Occipital lobe (tissue), 2 donors: ENCODE data around the gene STRA8. TPM values are rescaled to one million over a fixed set of nuclear protein-coding genes. Genes with fewer than 3 reads are reported as not detected.
A peak's percentile ranks its signal among the peaks of the same experiment; 100 is the strongest.
"Not testable (repeated sequence)": the region's sequence is repeated elsewhere in the genome, so short reads cannot be mapped to it uniquely, and the experiment has no call there.

Experiments
- DNase-seq: peaks from one replicate; lab custom pipeline; 2025; lab: John Stamatoyannopoulos, UW
- total RNA-seq: library from RNA; depleted of rRNA; stranded (reverse); fragments of >200 nt; gene quantifications from one replicate; pipeline ENCODE4 v1.2.3, GENCODE V29; 2014

The STRA8 gene
- total RNA-seq, 1 donor from 2014 or later, result not detected

DNA sequence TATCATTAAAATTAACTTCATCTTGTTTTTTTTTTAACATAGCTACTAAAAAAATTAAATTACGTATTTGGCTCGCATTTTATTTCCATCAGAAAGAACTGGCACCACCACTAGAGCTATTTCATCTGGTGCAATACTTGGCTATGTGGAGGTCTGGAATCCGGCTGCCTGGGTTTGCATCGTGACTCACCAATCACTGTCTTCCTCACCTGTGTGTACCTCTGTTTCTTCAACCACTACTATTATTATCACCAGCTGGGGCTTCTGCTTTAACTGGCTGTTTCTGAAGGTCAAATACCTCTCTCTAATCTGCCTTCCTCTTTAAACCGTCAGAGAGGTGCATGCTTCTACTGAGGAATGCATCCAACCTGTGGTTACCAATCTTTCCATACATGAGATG lies 28.8 kb upstream of the STRA8 start:
- no peak for DNase-seq

DNA sequence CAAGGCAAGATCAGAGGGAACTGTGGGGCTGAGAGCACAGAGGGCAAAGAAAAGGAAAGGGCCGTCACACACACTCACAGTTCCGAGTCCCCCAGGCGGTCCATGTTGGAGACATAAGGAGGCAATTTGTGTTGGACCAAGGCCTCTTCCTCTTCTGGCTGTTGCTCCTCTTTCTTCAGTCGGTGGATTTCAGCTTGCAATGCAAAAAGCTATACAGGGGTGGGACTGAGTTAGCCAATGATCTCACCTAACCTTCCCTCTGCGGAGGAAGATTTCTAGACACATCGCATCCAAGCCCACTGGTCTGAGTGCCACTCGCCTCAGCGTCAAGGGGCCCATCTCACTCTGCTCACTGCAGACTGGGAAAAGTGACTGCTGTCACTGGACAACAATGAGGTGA lies 27.8 kb upstream of the STRA8 start:
- no peak for DNase-seq

DNA sequence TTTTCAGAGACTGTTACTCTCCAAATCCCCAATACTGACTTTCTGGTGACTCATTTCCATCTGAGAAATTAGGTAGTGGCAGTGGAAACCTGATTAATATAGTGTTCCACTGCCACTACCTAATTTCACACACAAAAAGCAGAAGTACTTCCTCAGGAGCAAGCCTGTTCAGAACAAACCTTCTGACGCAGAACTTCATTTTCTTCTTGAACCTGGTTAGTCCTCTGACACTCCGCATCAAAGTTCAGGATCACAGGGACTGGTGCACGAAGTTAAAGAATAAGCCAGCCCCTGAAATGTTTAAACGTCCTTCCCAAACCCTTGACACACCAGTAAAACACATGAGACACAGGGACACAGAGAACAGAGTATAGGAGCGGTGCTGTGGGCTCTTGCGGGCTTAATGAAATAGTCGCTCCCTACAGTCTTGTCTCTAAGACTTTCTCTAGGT lies 26.7 kb upstream of the STRA8 start:
- no peak for DNase-seq

DNA sequence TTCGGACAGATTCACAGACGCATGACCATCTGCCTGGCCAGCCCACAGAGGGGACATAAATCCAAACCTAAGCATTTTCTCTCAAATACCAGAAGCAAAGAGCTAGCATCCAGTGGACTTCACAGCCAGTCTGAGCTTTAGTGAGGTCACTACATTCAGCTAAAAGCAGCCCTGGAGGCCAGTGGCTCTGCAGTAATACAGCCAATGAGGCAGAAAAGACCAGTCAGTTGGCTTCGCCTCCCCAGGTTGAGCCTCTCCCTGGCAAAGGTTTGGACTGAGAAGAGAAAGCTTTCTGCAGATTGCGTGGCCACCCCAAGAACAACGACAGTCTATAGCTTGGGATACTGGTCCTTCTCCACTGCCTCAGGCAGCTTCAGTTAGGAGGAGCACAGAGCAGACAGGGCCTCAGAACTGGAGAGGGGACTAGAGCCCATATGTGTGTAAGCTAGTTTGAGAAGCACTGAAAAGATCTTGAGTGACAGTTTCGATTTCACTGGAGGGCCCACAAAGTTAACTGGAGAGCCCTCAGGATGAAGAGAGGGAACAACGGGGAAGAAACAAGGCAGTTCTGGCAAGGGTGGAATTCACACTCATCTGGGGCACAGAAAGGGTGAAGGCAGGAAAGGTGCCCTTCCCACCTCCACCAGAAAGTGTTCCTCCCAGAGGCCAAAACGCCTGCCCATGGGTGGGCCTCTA lies 26.1 kb upstream of the STRA8 start:
- no peak for DNase-seq

DNA sequence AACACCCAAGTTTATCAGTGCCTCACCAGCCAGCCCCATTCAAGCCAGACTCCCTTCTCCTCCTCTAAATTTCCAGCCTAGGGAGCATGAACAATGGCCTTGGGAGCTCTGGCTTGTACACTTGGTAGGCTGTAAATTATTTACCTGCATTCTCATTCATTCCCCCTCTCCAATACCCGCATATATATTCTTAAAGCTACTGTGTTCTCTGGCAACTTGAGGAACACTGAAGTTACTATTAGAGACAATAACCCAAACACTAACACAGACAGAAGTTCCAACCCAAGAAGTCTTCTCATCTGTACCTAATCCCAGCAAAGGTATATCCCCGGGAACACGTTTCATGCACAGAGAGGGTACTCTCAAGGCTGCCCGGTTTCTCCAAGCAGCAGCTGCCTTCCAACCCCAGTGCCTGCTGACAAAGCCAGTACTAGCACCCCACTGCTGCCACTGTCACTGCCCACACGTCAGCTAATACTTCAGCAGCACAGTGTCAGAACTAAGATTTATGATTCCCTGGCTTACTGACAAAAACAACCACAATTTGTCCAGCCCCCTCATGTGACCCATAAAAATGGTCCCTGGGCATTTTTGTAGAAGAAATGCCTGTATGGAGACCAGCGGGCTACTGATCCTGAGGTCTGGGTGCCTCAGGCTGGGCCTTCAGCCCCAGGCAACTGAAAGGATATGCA lies 25.4 kb upstream of the STRA8 start:
- no peak for DNase-seq

DNA sequence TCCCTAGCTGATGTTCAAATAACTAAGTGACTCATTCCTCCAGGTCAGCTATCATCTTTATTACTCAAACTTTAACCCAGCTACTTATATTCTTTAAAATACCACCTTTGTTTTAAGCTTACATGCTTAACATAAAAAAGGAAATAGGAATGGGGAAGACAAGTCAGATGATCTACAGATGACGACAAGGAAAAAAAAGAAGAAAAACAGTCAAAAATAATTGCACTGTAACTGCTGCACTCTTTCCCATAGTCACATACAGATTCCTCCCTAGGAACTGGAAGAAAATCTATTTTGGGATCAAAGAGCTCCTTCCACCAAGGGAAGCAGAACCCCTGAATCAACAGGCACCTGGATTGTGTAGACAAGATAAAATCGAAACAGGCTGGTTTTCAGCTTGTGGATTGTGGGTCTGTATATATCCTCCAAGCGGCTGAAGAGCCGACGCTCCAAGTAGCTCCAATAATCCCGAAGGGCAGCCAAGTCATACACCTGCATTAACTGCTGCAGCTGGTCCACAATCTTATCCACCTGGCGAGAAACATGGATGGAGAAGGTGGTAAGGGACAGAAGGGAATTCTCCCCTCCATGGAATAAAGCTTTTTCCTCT lies 24.3 kb upstream of the STRA8 start:
- no peak for DNase-seq

DNA sequence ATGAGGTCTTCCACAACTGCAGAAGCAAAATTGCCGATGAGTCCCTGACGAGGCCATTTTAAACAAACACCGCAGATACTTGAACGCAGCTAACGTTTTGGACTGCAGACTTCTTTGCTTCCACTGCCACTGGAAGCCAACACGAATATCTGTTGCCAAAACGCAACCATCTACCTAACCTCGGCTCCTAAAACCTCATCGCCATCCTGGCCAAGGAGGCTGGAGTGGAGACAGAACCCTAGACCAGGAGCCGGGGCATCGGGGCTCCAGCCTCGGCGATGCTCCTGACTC lies 22.8 kb upstream of the STRA8 start:
- no peak for DNase-seq

DNA sequence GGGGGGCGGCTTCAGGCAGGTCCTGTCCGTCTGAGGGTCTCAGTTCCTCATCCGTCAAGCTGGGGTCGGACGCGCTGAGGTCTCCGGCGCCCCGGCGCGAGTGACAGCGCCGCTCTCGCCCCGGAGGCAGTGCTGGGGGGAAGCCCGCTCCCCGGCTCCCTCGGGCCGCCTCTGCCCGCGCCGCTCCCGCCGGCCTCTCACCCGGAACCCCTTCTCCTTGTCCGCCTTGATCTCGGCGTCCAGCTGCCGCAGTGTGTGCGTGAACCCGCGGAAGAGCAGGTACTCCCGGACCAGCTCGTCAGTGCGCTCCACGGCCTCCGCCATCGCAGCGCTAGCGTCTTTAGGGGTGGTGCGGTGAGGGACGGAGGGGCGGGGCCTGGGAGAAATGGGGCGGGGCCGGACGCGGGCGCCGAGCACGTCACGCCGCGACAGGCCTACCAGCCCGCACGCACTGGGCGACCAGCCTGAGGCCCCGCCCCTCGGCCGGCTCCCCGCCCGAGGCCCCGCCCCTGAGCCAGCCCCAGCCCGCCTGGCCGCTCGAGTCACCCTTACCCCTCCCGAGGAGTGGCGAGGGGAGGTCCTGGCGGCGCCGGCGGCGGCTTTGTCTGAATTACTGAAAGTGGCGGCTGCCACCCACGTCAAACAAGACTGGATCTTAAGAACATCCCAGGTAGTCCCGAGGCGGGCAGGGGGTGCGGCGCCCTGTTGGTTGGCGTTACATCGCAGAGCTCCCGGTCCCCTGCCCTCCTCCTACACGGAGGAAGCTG lies 22.3 kb upstream of the STRA8 start, which contains the start of gene WDR91:
TSS of gene WDR91 (minus strand) at position 348 of the 767 bp plus-strand sequence. CDS start at position 324, 24 bp downstream.
- DNase-seq, result peak; percentile 97

DNA sequence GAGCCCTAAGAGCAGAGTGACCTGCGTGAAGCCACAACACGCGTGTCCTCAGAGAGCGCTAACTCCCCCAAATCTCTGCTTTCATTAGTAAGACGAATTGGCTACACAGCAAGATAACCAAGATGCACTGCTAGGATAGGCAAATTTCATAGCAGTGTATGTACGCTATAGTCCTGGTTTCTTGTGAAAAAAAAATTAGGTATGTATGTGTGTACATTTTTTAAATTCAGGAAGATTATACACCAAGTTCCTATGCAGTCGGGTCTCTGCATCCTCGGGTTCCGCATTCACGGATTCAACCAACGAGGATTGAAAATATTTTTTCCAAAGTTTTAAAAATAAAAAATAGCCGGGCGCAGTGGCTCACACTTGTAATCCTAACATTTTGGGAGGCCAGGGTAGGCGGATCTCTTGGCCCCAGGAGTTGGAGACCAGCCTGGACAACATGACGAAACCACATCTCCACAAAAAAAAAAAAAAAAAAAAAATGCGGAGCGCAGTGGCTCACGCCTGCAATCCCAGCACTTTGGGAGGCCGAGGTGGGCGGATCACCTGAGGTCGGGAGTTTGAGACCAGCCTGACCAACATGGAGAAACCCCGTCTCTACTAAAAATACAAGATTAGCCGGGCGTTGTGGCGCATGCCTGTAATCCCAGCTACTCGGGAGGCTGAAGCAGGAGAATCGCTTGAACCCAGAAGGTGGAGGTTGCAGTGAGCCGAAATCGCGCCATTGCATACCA lies 21.5 kb upstream of the STRA8 start:
- not testable (repeated sequence) for DNase-seq

DNA sequence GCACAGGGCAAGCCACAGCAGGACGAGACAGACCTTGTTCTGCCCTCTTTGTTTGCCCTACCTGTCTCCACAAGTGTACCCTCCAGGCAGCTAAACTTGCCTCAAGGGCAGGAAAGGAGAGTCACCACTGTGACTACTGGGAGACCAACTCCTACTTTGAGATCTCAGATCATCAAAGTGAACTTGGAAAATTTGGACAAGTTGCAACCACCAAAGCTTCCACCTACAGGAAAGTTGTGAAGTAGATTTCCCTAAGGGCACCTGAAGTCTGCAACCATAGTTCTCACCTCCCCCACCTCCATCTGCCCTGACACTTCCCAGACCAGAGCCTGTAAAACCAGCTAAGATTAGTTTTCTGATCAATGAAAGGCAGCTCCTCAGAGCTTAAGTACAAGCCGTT lies 19.8 kb upstream of the STRA8 start:
- no peak for DNase-seq

DNA sequence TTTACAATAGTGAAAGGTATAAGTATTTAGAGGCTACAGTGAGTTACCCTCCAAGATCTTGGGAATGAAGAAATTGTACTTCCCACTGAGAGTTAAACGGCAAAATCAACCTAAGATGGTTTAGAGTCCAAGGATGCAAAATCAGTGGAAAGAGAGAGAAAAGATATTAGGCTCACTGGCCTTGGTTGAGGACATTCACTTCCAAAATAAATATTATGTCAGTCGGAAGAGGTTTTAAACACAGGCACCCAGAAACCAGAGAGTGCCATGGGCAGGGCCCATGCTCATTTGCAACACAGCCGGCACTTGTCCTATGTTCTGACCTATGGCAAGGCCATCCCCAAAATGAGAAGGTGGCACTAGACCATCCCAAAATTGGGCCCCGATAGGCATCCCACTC lies 18.5 kb upstream of the STRA8 start:
- DNase-seq, result no peak

DNA sequence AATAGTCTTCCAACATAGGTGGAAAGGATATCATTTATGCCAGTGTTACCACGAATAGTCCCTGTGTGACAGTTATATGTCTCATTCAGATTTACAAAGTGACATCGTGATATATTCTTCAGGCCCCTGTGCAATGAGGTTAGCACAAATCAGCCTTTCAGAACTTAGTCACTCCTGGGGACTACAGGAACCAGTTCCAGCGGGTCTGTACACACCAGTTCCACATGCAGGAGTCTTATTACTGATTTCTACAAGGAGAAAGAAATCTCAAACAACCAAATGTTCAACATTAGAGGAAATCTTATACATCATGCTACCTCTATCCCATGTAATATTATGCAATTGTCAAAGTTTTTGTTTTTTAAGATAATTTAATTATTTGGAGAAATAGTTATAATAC lies 17.9 kb upstream of the STRA8 start:
- no peak for DNase-seq

DNA sequence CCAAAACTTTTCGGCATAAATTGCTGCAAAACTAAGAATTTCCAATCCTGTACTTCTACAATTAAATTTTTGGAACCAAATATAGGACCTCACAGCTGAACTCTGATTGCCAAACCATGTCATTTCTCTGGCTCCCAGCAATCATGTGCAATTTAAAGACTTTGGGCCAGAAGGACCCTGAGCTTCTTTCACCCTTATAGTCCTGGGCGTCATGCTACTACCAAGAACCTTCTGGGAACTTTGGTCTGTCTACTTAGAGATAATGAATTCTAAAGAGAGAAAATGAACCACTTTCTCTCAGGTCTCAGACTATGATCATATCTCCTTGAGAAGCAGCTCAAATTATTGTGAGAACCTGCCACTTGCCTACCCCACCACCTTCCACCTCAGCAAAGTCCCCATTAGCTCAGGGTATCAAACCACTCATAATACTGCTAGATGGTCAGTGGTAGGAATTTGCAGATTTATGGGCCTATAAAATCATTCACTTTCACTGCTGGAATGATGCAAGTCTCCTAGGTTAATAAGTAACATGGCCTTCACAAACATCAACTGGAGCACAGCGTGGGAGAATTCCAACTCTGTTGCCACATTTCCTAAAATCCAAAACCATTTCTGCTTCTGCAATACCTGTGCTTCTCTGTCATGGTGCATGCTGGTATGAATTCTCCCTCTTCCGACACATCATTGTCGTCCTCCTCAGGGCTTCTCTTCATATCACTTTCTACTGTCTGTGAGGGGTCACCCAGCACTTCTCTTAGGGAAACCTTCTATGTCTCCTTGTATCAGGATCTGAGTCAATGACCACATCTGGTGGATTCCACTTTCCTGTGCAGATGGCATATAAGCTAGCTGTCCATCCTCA lies 15.8 kb upstream of the STRA8 start:
- no peak for DNase-seq

DNA sequence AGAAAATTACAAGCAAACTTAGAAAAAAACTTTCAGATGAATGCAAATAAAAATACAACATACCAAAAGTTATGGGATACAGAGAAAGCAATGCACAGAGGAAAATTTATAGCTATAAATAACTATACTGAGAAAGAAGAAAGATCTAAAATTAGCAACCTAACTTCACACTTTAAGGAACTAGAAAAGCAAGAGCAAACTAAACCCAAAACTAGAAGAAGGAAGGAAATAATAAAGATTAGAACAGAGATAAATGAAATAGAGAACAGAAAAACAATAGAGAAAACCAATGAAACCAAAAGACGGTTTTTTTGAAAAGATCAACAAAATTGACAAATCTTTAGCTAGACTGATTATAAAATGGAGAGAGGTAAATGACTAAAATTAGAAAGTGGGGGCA lies 9.6 kb upstream of the STRA8 start:
- no peak for DNase-seq

DNA sequence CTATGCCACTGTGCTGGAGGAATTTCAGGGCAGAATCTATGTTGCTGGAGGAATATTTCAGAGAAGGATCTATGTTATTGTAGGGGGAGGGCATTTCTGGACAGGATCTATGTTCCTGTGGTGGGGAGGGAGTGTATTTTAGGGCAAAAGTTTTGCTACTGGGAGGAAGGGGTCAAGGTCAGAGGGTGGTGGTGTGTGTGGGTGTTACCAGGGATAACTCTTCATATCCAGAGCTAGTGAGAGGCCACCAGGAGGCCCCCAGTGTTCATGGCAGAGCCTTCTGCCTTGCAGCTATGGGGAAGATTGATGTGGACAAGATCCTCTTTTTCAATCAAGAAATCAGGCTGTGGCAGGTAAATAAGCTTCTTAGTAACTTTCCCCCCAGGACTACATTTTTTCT lies 2.0 kb upstream of the STRA8 start:
- DNase-seq, result no peak

DNA sequence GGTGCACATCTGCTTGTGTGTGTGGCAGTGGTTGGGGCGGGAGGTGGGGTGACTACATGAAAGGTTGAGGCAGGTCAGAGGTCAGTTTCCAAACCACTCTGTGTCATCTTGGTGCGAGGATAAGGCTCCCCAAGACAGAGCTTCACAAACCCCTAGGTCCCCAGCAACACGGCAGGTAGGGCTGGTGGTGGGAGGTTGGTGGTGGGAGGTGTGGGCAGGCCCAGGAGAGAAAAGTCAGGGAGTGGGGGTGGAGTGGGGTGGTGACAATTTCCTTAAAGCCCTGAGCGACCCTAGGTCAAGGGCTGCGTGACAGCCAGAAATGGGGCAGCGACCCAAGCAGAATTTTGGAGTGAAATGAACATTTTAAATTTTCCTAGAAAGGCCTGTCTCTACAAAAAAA lies 1.6 kb upstream of the STRA8 start:
- no peak for DNase-seq

DNA sequence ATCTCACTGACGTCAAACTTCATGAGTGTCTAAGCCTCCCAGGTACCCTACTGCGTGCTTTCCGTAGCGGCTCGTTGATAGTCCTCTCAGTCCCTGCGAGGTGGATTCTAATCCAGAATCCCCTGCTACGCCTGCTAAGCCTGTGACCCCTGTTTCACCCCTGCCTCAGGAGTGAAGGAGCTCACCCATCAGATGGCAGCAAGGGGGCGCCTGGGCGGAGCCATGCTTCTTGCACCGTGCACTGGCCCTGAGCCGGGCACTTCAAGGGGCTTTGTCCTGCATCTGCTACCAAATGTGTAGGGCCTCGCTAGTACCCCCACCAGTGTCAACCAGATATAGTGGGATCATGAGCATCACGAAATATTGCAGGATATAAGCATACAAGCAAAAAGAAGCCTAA lies 918 bp upstream of the STRA8 start:
- no peak for DNase-seq

DNA sequence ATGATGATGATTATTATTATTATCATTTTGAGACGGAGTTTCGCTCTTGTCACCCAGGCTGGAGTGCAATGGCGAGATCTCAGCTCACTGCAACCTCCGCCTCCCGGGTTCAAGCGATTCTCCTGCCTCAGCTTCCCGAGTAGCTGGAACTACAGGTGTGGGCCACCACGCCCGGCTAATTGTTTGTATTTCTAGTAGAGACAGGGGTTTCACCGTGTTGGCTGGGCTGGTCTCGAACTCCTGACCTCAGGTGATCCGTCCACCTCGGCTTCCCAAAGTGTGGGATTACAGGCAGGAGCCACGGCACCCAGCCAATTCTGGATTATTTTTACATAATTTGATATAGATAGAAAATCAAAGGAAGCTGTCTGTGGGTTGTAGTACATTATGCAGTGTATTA lies 457 bp downstream of the STRA8 start:
- not testable (repeated sequence) for DNase-seq

DNA sequence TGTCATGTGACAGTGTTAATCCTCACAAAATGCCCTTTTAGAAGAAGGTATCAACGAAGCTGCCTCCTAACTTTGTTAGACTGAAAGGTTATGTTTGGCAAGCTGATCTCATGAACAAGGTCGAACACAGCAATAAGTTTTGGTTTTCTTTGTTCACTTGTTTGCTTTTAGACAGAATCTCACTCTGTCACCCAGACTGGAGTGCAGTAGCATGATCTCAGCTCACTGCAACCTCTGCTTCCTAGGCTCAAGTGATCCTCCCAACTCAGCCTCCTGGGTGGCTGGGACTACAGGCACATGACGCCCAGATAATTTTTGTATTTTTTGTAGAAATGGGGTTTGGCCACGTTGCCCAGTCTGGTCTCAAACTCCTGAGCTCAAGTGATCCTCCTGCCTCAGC lies 1.1 kb downstream of the STRA8 start:
- DNase-seq, result no peak

DNA sequence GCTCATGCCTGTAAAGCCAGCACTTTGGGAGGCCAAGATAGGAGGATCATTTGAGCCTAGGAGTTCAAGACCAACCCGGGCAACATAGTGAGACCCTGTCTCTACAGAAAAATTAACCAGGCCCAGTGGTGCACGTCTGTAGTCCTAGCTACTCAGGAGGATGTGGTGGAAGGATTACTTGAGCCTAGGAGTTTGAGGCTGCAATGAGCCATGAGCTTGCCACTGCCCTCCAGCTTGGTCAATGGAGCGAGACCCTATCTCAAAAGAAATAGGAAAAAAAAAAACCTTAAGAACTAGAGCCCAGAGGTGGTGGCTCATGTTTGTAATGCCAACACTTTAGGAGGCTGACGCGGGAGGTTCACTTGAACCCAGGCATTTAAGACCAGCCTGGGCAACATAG lies 2.2 kb downstream of the STRA8 start:
- no peak for DNase-seq

DNA sequence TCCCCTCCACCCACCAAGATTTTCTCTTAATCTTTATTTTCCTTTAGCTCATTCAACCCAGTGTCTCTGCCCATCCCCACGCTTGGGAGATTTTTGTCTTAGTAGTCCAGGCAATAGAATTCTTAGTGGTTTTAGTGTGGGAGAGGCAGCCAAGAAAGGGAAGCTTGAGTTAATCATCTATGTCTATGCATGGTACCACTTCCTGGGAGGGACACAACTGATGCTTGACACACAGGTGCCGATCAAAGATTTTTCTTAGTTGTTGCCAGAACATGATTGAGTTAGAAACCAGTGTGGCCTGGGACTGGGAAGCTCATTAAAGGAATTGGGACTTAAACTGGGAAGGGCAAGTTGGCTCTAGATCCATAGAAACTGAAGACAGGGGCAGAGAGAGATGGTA lies 3.1 kb downstream of the STRA8 start:
- no peak for DNase-seq
